Activated CD8-positive, alpha-beta memory T cell treated with anti-CD3 and anti-CD28 coated beads for 48 hours (primary cell): ENCODE results near the gene DNASE1L2.

ENCODE experiments used
- DNase-seq, 3 experiments: peaks; one replicate each; pipeline ENCODE4 v3.0.0-alpha.2; 2020; ENCODE audit warnings: low read depth in 2 of 3, low spot score in 2 of 3

Gene DNASE1L2

DNA sequence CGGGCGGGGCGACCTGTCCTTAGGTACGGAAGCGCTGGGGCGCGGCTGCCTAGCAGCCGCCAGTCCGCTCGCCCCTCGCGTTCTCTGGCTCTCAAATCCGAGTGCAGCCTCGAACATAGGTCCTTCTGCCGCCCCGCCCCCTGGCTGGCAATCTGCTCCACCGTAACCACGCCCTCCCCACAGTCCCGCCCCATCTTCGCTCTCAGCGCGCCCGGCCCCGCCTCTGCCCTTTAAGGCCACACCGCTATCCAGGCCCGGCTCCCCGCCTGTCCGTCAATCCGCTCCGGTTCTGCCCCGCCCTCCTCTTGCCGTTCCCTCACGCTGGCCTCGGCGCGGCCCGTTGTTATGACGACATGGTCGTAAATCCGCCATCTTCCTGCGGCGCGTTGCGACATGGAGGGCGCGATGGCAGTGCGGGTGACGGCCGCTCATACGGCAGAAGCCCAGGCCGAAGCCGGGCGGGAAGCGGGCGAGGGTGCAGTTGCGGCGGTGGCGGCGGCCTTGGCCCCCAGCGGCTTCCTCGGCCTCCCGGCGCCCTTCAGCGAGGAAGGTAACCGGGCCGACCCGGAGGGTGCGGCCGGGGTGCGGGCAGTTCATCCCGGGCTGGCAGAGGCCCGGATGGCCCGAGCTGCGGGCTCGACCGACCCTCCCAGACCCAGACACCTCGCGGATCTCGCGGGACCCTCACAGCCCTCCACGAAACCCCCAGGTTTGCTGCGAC is 12.9 kb upstream of the DNASE1L2 start, which contains the start of gene E4F1:
TSS of gene E4F1 (plus strand) at position 371 of the 721 bp plus-strand sequence. CDS start at position 394, 23 bp downstream.
- DNase-seq: peak; percentile 97 to 99 (median 98)

DNA sequence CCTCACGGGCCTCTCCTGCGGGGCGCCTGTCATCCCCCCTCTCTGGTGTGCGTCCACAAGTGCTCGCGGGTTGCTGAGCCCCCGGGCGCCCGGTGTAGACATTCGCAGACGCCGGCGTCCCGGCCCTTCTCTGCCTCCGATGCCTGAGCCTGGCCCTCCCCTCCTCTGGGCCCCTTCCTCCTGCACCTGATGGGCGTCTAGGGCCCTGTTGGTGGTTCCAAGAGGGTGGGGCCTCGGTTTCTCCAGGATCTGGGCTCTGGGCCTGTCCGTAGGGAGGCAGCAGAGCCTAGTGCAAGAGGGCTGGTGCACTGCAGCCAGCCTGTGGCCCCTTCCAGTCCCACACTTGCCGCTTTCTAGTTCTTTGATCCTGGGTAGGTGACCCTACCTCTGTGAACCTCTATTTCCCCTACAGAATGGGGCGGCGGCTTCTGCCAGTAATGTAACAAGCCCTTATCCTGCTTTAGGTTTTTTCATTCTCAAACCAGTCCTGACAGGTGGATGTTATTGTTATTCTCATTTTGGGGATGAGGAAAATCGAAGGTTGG is 12.2 kb upstream of the DNASE1L2 start:
- no peak for DNase-seq

DNA sequence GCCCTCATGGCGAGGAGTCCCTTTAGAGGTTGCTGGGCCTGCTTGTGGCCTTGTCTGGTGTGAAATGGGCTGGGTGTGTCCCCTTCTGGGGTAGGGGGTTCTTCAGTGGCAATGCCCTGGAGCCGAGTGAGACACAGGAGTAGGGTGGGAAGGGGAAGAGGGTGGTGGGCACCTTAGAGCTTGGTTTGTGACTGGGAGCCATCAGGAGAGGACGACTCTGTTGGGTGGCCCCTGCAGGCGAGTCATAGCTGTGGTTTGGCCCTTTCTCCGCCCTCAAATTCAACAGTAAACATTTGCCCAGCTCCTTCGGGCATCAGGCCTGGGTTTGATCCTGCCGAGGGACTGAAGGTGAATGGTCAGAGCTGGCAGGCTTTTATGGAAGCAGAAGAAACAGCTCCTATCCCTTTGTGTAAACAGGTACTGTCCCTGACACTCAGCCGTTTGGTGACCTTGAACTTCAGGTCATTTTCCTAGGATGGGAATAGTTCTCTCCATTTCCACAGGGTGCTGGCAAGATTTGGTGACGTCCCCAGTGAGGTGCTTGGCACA is 9.9 kb upstream of the DNASE1L2 start:
- no peak for DNase-seq

DNA sequence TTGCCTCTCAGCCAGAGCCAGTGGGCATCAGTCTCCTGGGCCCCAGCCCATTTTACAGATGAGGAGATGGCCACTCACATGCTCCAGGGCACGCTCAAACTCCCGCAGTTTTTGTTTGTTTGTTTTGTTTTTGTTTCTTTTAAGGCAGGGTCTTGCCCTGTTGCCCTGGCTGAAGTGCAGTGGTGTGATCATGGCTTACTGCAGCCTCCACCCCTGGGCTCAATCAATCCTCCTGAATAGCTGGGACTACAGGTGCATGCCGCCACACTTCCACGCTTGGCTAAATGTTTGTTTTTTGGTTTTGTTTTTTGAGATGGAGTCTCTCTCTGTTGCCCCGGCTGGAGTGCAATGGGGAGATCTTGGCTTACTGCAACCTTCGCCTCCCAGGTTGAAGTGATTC is 9.3 kb upstream of the DNASE1L2 start:
- no peak for DNase-seq

DNA sequence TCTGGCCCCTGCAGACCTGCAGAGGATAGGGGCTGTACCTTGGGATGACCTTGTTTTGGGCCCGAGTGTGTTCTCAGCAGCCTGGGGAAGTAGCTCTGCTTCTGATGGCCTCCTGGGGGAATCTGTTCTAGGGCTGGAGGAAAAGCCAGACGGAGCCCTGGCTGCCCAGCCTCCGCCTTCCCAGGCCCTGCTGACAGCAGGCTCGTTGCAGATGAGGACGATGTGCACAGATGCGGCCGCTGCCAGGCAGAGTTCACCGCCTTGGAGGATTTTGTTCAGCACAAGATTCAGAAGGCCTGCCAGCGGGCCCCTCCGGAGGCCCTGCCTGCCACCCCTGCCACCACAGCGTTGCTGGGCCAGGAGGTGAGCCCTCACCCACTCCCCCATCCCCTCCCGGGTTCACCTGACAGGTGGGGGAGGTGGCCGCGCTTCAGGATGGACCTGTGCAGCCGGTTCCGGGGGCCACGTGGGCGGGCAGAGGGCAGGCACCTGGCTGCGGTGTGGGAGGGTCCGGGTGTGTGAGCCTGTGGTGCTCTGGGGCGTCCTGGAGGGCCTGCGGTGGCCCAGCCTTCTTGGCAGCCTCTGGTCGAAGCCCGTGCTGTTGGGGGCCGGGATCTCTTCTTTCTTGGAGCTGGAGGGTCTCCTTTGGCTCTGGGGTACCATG is 8.0 kb upstream of the DNASE1L2 start:
- DNase-seq: no peak

DNA sequence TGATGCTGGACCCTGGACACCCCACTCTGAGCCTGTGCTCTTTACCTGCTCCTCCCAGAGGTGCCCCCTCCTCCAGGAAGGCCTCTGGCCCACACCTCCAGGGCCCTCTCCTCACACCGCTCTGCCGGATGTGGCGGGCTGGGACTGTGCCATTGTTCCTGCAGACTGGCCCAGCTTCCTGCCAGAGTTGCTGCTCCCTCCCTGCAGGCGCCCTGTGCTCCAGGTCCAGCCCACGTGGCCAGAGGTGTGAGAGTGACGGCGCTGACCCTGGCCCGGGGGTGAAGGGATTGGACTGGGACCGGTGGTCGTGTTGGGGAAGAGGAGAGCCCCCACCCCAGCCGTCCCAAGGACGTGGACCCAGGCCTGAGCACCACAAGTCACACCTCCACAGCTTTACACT is 7.2 kb upstream of the DNASE1L2 start:
- DNase-seq: no peak

DNA sequence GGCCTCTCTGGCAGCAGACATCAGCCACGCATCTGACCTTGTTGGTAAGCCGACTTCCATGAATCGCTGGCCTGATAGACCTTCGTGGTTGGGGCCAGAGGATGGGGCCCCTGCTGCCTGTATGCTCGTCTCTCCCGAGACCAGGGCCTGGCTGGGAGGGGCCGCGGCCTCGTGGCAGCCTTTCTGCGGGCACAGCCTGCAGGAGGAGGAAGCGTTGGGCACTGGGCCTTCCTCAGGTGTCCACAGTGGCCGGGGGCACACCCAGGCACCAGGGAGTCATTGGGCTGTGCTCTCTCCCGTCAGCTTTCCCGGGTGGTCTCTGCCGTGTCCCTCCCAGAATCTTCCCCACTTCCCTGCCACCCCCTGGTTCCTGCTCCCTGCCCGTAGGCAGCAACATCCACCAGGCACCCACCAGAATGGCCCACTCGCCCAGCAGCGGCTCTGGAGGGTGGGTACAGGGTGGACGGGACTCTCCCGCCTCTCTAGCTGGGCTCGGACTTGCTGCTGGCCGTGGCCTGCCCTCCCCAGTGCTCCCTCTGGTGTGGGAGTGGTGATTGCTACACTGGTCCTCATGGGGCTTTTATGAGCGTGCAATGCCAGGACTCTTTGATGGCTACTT is 6.5 kb upstream of the DNASE1L2 start:
- DNase-seq: no peak

DNA sequence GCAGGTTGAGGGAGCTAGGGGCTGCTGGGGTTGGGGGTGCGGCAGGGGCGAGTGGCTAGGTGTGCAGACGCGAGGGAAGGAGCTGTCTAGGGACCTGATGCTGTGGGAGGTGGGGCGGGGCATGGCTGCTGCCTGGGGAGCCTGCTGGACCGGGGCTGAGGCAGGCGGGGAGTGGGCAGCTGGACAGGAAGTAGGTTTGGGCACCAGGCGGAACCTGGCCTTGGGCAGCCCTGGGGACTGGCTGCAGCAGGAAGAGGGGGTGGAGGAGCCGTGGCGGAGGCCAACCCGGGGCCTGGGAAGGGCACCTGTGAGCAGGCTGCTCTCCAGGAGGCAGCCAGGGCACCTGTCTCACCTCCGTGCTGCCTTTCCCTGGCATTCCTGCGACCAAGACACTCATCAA is 5.9 kb upstream of the DNASE1L2 start:
- DNase-seq: no peak

DNA sequence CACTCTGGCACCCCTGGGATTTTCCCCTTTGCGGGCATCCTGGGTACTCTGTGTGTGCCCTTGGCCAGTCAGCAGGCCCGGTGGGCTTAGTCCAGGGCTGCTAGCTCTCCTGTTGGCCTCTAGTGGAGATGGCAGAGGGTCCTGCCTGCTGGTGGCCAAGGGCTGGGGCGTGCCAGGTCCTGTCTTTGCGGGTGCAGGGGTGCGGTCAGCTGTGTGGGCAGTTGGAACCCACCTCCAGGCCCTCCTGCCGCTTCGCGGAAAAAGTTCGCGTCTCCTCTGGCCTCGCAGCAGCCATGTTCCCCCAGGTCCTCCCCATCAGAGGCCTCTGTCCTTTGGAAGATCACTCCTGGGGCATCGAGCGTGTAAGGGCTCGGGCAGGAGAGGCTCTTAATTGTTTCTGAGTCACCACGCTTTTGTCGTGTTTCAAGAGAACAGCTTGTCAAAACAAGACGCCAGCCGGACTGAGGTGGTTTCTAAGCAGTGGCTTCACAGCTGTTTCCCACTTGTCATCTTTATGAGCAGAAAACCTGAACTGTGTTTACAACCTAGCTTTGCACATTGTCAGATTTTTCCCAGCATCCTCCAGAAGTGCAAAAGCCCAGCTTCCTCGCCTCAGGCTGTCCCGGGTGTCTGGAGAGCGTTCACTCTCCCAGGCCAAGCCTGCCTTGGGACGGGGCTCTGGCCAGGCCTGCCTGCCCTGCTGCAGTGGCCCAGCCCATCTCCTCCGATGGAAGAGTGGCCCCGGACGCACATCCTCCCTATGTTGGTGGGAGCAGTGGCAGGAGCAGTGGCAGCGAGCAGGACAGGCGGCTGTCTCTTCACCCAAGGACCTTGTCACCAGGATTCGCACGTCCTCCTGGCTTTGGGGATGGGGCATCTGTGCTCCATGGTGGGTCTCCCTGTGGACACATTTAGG is 5.0 kb upstream of the DNASE1L2 start:
- no peak for DNase-seq

DNA sequence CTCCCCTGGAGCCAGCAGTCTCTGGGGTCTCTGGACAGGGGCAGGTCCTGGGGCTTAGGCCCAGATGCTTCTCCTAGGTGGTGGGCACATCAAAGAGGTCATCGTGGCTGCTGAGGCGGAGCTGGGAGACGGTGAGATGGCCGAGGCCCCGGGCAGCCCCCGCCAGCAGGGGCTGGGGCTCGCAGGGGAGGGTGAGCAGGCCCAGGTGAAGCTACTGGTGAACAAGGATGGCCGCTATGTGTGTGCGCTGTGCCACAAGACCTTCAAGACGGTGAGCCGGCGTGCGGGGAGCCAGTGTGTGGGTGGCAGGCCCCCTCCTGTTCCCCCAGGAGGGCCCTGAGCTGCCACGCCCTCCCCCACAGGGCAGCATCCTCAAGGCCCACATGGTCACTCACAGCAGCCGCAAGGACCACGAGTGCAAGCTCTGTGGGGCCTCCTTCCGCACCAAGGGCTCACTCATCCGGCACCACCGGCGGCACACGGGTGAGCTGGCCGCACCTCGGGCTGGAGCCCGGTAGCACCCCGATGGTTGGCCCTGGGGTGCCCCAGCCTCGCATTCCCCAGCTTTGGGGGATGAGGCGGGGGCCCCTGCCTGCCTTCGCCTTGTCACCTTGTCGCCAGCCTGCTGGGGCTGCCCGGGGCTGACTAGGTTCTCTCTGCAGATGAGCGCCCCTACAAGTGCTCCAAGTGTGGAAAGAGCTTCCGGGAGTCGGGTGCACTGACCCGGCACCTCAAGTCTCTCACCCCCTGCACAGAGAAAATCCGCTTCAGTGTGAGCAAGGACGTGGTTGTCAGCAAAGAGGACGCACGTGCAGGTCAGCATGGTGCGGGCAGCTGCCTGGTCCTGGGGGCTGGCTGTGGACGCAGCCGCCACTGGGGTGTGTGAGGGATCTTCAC is 3.9 kb upstream of the DNASE1L2 start:
- DNase-seq: no peak

DNA sequence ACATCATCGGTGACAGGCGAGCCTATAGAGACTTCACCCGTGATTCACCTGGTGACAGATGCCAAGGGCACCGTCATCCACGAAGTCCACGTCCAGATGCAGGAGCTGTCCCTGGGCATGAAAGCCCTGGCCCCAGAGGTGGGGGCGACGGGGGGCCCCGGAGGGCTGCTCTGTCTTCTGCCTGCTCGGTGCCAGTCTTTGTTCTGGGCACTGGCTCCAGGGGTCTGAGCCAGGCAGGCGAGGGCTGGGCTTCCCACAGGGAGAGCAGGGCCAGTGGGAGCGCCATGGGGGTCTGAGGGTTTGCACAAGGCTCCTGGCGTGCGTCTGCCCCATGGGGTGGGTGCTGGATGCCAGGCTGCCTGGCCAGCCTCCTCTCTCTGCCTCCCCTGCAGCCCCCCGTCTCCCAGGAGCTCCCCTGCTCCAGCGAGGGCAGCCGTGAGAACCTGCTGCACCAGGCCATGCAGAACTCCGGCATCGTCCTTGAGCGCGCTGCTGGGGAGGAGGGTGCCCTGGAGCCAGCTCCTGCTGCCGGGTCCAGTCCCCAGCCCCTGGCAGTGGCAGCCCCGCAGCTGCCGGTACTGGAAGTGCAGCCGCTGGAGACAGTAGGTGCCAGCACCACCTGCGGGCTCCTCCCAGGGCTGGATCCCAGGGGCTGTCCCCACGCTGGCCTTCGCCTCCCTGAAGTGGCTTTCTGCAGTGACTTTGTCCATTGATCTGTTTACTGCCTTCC is 3.0 kb upstream of the DNASE1L2 start:
- no peak for DNase-seq

DNA sequence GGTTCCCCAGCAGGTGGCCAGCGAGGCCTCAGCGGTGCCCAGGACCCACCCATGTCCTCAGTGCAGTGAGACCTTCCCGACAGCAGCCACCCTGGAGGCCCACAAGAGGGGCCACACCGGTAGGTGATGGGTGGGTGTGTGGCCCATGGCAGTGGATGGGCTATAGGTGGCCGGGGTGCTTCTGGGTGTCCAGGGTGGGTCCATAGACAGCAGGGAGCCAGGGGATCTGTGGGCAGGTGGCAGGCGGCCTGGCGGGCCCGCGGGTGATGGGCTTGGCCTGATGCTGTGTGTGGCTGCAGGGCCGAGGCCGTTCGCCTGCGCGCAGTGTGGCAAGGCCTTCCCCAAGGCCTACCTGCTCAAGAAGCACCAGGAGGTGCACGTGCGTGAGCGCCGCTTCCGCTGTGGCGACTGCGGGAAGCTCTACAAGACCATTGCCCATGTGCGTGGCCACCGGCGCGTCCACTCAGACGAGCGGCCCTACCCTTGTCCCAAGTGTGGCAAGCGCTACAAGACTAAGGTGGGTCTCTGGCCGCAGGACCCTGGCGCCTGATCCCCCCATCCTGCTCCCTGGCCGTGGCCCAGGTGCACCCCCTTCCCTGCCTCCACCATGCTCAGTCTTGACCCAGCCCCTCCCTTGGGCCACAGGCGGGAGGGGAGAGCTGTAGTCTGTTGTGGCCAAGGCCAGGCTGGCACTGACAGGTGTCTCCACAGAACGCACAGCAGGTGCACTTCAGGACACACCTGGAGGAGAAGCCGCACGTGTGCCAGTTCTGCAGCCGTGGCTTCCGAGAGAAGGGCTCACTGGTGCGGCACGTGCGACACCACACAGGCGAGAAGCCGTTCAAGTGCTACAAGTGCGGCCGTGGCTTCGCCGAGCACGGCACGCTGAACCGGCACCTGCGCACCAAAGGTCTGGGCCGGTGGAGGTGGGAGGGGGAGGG is 2.1 kb upstream of the DNASE1L2 start:
- DNase-seq: no peak

DNA sequence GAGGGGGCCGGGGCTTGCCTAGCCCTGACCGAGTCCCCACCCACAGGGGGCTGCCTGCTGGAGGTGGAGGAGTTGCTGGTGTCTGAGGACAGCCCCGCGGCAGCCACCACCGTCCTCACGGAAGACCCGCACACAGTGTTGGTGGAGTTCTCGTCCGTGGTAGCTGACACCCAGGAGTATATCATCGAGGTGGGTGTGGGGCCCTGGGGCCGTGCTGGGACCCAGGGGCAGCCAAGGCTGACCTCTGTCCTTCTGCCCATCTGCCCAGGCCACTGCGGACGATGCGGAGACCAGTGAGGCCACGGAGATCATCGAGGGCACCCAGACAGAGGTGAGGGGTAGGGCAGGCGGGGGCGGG is 1.5 kb upstream of the DNASE1L2 start:
- no peak for DNase-seq

DNA sequence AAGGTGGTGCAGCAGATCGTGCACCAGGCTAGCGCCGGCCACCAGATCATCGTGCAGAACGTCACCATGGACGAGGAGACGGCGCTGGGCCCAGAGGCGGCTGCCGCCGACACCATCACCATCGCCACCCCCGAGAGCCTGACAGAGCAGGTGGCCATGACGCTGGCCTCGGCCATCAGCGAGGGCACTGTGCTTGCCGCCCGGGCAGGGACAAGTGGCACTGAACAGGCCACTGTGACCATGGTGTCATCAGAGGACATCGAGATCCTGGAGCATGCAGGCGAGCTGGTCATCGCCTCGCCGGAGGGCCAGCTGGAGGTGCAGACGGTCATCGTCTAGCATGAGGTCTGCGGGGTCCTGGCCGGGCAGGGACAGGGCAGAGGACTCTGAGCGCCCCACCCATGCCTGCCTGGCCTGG is 1.0 kb upstream of the DNASE1L2 start:
- DNase-seq: no peak

DNA sequence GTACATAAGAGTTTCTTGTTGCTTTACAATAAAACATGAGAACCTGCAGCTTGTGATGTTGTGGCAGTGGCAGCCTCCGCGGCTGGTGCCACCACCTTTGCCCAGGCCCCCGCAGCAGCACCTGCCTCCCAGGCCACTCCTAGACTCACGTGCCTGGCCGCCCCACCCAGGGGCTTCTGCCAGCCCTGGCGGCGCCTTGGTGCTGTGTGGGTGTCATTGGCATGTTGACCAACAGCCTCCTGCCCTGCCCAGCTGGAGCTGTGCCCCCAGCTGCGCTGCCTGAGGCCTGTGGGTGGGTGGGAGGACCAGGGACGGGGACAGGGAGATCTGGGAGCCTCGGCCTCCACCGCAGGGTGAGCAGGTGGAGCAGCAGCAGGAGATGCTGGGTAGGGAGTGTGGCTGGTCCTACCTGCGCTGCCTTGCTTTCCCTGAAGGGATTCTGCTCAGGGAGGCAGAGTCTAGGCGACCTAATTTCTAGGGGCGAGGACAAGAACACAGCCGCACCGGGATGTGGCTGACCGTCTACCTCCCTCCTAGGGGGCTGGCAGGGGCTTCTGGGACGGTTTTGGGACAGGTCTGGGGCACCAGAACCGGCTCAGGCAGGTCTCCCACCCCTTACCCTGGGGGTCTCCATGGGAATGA is 428 bp upstream of the DNASE1L2 start:
- DNase-seq: no peak

DNA sequence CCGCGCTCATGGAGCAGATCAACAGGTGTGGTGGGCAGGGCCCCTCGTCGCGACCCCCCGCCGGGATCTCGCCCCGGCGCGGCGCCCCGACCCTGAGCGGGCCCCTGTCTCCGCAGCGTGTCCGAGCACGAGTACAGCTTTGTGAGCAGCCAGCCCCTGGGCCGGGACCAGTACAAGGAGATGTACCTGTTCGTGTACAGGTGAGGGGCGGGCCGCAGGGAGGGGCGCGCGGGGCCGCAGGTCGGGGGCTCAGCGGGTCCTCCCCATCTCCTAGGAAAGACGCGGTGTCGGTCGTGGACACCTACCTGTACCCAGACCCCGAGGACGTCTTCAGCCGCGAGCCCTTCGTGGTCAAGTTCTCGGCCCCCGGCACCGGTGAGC is 848 bp downstream of the DNASE1L2 start:
- DNase-seq: no peak

DNA sequence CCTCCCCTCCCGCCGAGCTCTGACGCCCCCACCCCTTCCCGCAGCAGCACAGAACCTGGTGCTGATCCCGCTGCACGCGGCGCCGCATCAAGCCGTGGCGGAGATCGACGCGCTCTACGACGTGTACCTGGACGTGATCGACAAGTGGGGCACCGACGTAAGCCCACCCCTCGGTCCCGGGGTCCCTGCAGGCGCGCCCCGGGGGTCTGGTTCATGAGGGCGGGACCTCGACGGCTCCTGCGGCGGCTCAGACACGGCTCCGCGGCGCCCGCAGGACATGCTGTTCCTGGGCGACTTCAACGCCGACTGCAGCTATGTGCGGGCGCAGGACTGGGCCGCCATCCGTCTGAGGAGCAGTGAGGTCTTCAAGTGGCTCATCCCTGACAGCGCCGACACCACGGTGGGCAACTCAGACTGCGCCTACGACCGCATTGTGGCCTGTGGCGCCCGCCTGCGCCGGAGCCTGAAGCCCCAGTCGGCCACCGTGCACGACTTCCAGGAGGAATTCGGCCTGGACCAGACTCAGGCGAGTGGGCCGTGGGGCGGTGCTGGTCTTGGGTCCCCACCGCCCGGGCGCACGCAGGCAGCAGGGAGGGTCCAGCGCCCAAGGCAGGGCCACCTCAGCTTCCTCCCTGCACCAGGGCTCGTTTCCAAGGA is 1.4 kb downstream of the DNASE1L2 start:
- DNase-seq: no peak
